K562 (cell line): ENCODE data around the gene TFAP2E. TPM values are rescaled to one million over a fixed set of nuclear protein-coding genes. Genes with fewer than 3 reads are reported as not detected.

Experiments used
- ARID3A ChIP-seq: IDR thresholded peaks from 2 replicates; pipeline ENCODE4 v1.6.1; 2012; ENCODE audit warnings: low read depth, low read length, improper control_type of control experiment, borderline replicate concordance
- C11orf30 ChIP-seq: fragments of 450-650 bp; IDR thresholded peaks from 2 replicates; pipeline ENCODE4 v1.6.1; 2016; ENCODE audit warnings: low read depth, mild to moderate bottlenecking
- CBX3 ChIP-seq, 2 experiments: IDR thresholded peaks; 1 replicate in 1 of 2; 2 replicates in 1 of 2; pipeline ENCODE4 v1.6.1; 2012; ENCODE audit warnings: inconsistent platforms in 2 of 2, low read length in 2 of 2, borderline replicate concordance in 1 of 2, control low read depth in 1 of 2
- CGGBP1 ChIP-seq: fragments of 250-450 bp; sonication (Bioruptor Pico); IDR thresholded peaks from 2 replicates; pipeline ENCODE4 v1.9.0; 2021; ENCODE audit warnings: mild to moderate bottlenecking
- E2F1 ChIP-seq: sonication (generic); formaldehyde crosslinking; IDR thresholded peaks from 2 replicates; pipeline ENCODE4 v1.8.1; 2023; ENCODE audit warnings: mild to moderate bottlenecking, missing genetic modification reagents, moderate library complexity
- IRF9 ChIP-seq: fragments of 450-650 bp; IDR thresholded peaks from 2 replicates; pipeline ENCODE4 v1.6.1; 2016; ENCODE audit warnings: missing biosample characterization, missing genetic modification characterization
- MITF ChIP-seq: IDR thresholded peaks from 2 replicates; pipeline ENCODE4 v1.6.1; 2014; ENCODE audit warnings: antibody characterized with exemption
- NFIX ChIP-seq: fragments of 250-450 bp; sonication (Bioruptor Pico); IDR thresholded peaks from 2 replicates; pipeline ENCODE4 v1.4.0; 2020; ENCODE audit warnings: low read depth, mild to moderate bottlenecking, moderate library complexity
- PBX2 ChIP-seq, 2 experiments: IDR thresholded peaks in 1 of 2; conservative IDR thresholded peaks in 1 of 2; 2 replicates each; pipeline ENCODE4 v1.6.1; 2016; ENCODE audit warnings: low read depth in 2 of 2, mild to moderate bottlenecking in 1 of 2, missing compliant biosample characterization in 1 of 2, missing genetic modification characterization in 1 of 2, moderate library complexity in 1 of 2
- PHF21A ChIP-seq: fragments of 450-650 bp; IDR thresholded peaks from 2 replicates; pipeline ENCODE4 v1.6.1; 2017; ENCODE audit warnings: low read depth, borderline replicate concordance
- RHOXF2B ChIP-seq: fragments of 250-450 bp; sonication (Bioruptor Pico); conservative IDR thresholded peaks from 2 replicates; pipeline ENCODE4 v1.5.1; 2021
- UBTF ChIP-seq, 2 experiments: IDR thresholded peaks; 2 replicates each; pipeline ENCODE4 v1.6.1; 2012; ENCODE audit warnings: improper control_type of control experiment in 2 of 2, low read depth in 2 of 2, low read length in 2 of 2, borderline replicate concordance in 1 of 2
- ZNF140 ChIP-seq: fragments of 250-450 bp; sonication (Bioruptor Pico); IDR thresholded peaks from 2 replicates; pipeline ENCODE4 v1.8.0; 2021; ENCODE audit warnings: moderate library complexity, mild to moderate bottlenecking, inconsistent platforms
- ZNF197 ChIP-seq: fragments of 200-800 bp; sonication (Bioruptor generic); IDR thresholded peaks from 2 replicates; pipeline ENCODE4 v1.6.1; 2016; ENCODE audit warnings: low read depth, missing genetic modification characterization, missing compliant biosample characterization
- ZNF282 ChIP-seq: sonication (generic); formaldehyde crosslinking; IDR thresholded peaks from 2 replicates; pipeline ENCODE4 v1.8.1; 2023; ENCODE audit warnings: missing genetic modification reagents
- ZNF324 ChIP-seq: fragments of 250-450 bp; sonication (Bioruptor Pico); IDR thresholded peaks from 2 replicates; pipeline ENCODE4 v1.4.0; 2020; ENCODE audit warnings: mild to moderate bottlenecking
- polyA plus RNA-seq, 8 experiments: library from polyadenylated mRNA; depleted of rRNA in 4 of 8; stranded (reverse) in 5 of 8; unstranded in 3 of 8; fragments of >200 nt; fragmentation: Nextera tagmentation in 2 of 8; fragmentation: Illumina TruSeq in 1 of 8; extraction: Ambion mirVana in 2 of 8; extraction: Trizol in 1 of 8; gene quantifications; 2 replicates each; pipeline versions ENCODE4 v1.2.1 to v1.2.3, GENCODE V29; 2011 to 2014; ENCODE audit warnings: inconsistent platforms in 1 of 8, missing spikeins in 1 of 8
- total RNA-seq, 7 experiments: library from RNA; depleted of rRNA in 6 of 7; stranded (reverse); fragments of >200 nt in 6 of 7; fragmentation: Illumina TruSeq in 2 of 7; extraction: Trizol in 2 of 7; gene quantifications; 2 replicates each; pipeline versions ENCODE4 v1.2.1 to v1.2.3, GENCODE V29; 2011 to 2021; ENCODE audit warnings: low replicate concordance in 1 of 7

TFAP2E gene
- total and polyA plus RNA-seq, 9 of the 15 experiments (the other 6 are each of a cell fraction or from before 2014, with no cell fraction given): 0.03 to 0.11 (median 0.07) TPM; not detected in 4

- TF ChIP-seq CGGBP1 (CRISPR knock-in tag) (no peak), C11orf30 (peak; percentile 81), ZNF324 (CRISPR knock-in tag) (no peak), NFIX (CRISPR knock-in tag) (no peak), RHOXF2B (CRISPR knock-in tag) (no peak), PBX2 (CRISPR knock-in tag; IDR thresholded peaks at IDR 0.05; ENCODE audit: low read depth) (no peak), PBX2 (tag; conservative IDR thresholded peaks at IDR 0.05; ENCODE audit: low read depth) (0 out of 2 replicates have a peak, but pooled peaks have one; percentile 37), PHF21A (no peak), ZNF197 (CRISPR knock-in tag) (no peak), E2F1 (CRISPR knock-in tag) (no peak), UBTF (IDR thresholded peaks at IDR 0.05; ENCODE audit: borderline replicate concordance in 1 of 2, low read depth in 2 of 2, low read length in 2 of 2) (no peak), ARID3A (no peak), CBX3 (IDR thresholded peaks at IDR 0.05; ENCODE audit: borderline replicate concordance in 1 of 2, low read length in 2 of 2) (no peak), IRF9 (tag) (no peak), ZNF282 (CRISPR knock-in tag) (no peak), ZNF140 (no peak), MITF (no peak)
These were observed 64.3 kb downstream of the TFAP2E start (continued) for GRCh38 chr1:35637401-35637809.
